NCI-H510A (cell line): ENCODE data around the gene RUNX2.

ENCODE experiments used
- DNase-seq: peaks from one replicate; lab custom pipeline; 2025; lab: John Stamatoyannopoulos, UW

Gene RUNX2

GRCh38 chr6:45518013-45518720 lies 190.0 kb downstream of the RUNX2 start:
- no peak for DNase-seq

- no peak for DNase-seq
Observed at GRCh38 chr6:45521226-45521625, 193.1 kb downstream of the RUNX2 start.

GRCh38 chr6:45522486-45522885 lies 194.4 kb downstream of the RUNX2 start:
- no peak for DNase-seq

GRCh38 chr6:45527210-45527609 lies 199.1 kb downstream of the RUNX2 start:
- no peak for DNase-seq

- no peak for DNase-seq
Observed at GRCh38 chr6:45531999-45532595, 204.0 kb downstream of the RUNX2 start.

DNA sequence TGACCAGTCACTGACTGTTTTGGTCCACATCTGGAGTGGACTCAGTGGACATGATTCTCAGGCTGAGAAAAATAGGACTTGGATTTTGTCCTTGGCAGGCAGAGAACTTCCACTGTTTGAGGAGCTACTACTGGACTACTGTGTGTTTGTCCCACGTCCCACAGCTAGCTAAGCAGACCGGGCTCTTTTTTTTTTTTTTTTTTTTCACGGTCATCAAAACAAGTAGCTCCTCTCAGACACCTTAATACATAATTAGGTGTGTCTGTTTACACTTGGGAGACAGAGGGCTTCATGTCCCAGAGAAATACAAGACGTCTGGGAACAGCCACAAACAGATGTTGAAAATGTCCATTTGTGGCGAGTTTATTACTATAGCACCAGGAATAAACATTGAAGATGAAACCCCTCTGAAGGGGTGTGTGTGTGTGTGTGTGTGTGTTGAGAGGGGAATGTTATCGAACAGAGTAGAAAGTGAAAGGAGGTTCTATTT lies 204.6 kb downstream of the RUNX2 start:
- DNase-seq, result no peak

DNA sequence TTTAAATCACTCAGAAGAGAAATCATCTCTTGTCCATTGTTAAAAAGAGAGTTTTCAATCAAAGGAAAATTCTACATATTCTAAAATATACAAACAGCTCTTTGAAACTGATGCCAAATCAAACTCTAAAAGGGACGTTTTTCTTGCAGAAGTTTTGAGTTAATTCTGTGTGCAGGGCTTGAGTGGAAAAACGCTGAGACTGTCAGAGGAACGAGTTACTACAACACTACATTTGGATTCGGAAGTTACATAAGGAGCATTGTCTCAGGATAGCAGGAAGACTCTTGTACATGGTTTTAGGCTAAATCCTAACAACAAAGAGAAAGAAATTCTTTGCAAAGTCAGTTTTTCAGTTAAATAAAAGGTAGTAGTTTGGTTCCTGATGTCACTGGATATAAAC lies 205.3 kb downstream of the RUNX2 start:
- no peak for DNase-seq

GRCh38 chr6:45535933-45536332 lies 207.8 kb downstream of the RUNX2 start:
- no peak for DNase-seq

DNA sequence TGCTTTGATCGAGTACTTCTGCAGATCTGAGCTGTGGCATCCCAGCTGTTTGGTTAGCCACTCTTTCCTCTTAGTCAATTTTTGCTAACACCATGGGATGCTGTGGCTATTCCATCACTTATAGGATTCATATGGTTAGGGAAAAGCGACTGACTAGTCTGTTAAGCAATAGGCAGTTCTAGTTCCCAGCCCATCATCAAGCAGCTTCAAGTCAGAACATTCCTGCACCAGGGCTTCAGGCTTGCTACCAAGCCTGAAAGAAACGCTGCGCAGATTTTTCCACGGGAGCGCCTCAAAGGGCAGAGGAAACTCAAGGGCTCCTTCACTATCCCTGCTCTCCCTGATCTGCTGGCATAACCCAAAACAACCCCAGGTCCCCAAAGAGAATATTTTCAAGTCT lies 209.4 kb downstream of the RUNX2 start:
- DNase-seq, result no peak

GRCh38 chr6:45538641-45539547 lies 210.8 kb downstream of the RUNX2 start:
- no peak for DNase-seq

GRCh38 chr6:45540375-45540920 lies 212.3 kb downstream of the RUNX2 start:
- DNase-seq, result no peak

DNA sequence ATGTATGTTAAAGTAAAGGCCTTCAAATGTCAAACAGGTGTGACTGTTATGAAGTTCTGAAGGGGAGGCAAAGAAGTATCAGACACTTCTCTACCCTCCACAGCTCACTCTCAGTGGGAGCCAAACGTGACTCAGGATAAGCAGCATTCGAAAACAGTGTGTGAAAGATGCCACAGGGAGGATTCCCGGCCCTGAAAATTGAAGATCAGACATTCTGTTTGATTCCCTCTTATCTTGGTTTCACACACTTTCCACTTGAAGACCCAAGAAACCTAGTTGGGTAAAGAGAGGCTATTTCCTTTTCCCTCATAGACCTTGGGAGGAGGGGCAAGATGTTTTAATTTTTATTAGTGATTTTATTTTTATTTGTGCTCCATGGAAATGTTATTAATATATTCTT lies 213.8 kb downstream of the RUNX2 start:
- no peak for DNase-seq

DNA sequence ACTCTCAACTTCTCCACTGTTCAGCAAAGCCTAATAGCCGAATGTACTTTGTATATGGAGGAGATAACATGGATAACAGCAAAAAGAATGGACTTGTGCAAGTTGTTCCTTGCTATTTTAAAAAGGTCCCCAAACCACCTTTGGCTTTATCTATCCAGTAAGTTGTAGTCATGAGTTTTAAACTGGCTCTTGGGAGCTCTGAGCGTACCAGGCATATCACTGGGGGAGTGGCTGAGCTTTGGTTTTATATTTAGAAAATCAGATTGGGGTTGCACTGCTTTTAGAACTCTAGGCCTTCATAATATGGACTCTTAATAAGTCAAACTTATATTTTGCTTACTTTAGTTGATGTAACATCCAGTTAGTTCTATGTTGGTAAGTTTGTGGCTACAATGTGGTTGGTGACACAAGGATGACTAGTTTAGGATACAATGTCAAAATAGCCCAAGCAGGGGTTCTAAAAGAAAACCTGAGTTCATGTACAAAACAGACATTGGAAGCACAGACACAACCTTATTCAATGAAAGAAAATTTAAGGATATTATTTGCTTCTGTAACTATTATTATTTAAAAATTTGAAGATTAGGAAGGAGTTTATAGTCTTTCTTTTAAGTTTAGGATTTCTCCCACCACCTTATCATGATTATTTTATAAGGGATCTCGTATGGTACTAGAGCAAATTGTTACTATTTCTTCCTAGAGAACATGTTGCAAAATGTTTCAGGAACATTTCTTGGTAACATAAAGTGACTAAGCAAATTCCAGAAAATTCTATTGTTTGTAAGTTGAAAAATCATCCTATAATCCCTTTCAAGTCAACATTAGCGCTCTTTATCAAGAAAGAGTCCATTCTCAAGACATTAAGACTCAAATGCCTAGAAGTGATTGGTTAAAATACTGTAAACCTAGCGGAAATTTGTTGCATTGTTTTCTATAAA lies 215.4 kb downstream of the RUNX2 start:
- no peak for DNase-seq

- DNase-seq, result no peak
Observed at GRCh38 chr6:45545416-45545815, 217.3 kb downstream of the RUNX2 start.

- no peak for DNase-seq
Observed at GRCh38 chr6:45548657-45549515, 220.8 kb downstream of the RUNX2 start.

- no peak for DNase-seq
Observed at GRCh38 chr6:45552536-45552935, 224.4 kb downstream of the RUNX2 start.

- DNase-seq, result no peak
Observed at GRCh38 chr6:45553730-45554344, 225.7 kb downstream of the RUNX2 start.

- no peak for DNase-seq
Observed at GRCh38 chr6:45554591-45554990, 226.5 kb downstream of the RUNX2 start.

GRCh38 chr6:45555981-45556771 lies 228.0 kb downstream of the RUNX2 start:
- DNase-seq, result no peak
